Right ventricle myocardium inferior (tissue), 1 donor: Measurements from ENCODE around the gene LRRC8A. TPM values are rescaled to one million over a fixed set of nuclear protein-coding genes. Genes with fewer than 3 reads are reported as not detected.

Experiments
- ATAC-seq: fragments of 200-7000 bp; cut with Tn5 transposase; one replicate; pipeline ENCODE4 v1.9.1; 2020; ENCODE audit warnings: mild to moderate bottlenecking, moderate library complexity
- DNase-seq: peaks from one replicate; pipeline ENCODE4 v3.0.0; 2021; ENCODE audit errors: missing footprints
- intact Hi-C: fragments of 100-400 bp; cut with DNase I; formaldehyde crosslinking; loops from one replicate; pipeline ENCODE4 v1.11.0; 2022
- total RNA-seq: library from RNA; stranded (reverse); fragmentation: NEBNext Ultra II Directional; extraction: Animal tissue kit (Norgen Biotek cat#: 25700); gene quantifications from one replicate; pipeline ENCODE4 v1.2.1, GENCODE V29; 2021
- donor health status: DM: no; HTN: yes; CAD: no; lungs with severe emphysema.

The LRRC8A gene
- total RNA-seq, 1 donor from 2014 or later: 23.9 TPM

DNA sequence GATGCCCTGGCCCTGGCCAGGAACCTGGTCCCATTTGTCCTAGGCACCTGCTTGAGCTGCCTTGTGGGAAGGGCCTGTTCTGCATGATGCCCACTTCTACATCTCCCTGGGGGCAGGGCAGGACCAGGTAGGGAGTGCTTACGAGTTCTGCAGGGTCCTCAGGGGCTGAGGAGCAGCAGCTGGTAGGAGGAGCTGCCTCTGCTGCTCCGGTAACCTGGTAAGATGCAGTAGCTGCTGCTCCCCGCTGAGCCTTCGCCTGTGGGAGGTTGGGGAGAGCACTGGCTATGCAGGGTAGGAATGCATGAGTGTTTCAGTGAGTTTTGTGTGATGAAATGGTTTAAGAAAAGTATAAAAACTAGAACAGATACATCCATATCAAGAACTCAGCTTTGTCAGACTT, 13.6 kb downstream of the LRRC8A start:
- DNase-seq (no peak), ATAC-seq (no peak)
- intact Hi-C loops: no loop called here

DNA sequence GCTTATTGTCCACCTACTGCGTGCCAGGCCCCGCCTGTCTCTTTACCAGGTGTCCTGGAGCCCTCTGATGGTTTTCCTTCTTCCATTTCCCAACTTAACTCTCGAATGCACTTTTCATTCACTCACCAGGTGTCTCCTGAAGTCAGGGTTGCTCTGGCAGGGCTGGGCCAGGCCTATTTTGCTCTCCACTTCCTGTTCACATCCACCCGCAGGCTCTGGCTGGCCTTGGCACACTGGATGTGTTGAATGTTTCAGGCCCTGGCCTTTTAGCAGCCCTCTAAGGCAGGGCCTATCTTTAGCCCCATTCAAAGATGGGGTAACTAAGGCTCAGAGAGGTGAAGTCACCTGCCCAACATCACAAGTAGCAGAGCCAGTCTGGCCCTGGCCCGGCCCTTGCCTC, 16.4 kb downstream of the LRRC8A start:
- intact Hi-C loops: no loop called here
- DNase-seq (no peak), ATAC-seq (no peak)

DNA sequence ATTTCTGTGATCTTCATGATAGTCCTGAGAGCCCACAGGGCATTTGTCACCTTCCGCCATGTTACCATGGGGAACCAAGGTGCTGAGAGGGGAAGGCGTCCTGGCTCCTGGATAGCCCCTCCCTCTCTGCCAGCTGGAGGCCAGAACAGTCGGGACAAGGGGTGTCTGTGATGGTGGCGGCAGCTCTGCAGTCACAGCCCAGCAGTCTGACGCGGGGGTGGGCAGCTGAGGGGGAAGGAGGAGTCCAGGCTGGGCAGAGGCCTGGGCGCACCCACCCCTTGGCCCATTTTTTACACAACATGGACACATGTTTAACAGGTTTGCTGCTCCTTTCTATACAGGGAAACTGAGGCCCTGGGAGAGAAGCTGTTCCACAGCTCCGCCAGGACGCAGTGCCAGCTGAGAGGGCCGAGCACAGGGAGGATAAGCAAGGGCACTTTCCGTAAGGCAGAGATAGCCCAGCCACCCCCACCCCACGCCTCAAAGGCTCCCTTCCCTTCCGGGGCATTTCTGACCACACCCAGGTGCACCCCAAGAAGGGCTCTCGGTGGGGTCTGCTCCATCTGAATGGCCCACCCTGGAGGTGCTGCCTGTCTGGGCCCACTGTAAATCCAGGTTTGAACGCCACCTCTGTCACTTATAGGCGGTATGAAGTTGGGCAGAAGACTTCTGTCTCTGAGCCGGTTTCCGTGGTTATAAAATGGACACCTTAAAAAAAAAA, 17.1 kb downstream of the LRRC8A start:
- no peak for ATAC-seq
- no peak for DNase-seq
- intact Hi-C loops: no loop called here

DNA sequence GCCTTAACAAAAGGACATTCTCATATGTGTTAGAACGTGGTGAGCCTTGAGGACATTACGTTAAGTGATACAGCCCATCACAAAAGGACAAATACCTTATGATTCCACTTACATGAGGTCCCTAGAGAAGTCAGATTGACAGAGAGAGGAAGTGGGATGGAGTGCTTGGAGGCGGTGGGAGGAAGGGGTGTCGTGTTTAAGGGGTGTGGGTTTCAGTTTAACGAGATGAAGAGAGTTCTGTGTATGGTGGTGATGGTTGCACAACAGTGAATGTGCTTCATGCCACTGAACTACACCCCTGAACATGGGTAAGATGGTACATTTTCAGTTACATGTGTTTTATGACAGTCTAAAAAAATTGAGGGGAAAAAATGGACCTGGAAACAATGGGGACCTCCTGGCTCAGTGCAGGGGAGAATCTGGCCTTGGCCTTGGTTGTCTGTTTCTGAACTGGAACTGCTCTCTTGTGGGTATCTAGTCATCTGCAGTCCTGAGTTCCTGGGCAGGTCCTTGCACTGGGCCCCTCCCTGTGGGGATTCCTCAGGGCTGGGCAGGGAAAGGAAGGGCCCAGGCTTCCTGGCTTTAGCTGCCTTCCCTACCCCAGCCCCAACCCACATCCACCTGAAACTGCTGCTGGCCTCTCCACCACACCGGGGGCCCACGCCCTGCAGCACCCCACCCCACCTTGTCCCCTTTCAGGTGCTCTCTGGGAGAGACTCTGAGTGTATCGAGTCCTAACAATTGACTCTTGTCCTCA, 17.8 kb downstream of the LRRC8A start:
- DNase-seq (no peak), ATAC-seq (peak; percentile 21)
- intact Hi-C loops: no loop called here

DNA sequence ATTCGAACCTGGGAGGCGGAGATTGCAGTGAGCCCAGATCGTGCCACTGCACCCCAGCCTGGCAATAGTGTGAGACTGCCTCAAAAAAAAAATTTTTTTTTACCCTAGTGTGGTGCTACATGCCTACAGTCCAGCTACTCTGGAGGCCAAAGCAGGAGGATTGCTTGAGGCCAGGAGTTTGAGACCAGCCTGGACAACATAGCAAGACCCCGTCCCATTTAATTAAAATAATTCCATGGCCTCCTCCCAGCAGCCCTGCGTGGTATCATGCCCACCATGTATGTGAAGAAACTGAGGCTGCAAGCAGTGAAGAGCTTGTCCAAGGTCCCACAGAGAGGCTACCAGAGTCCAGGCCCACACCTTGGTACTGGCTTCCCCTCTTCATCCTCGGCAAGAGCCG, 19.4 kb downstream of the LRRC8A start:
- ATAC-seq (no peak), DNase-seq (no peak)
- intact Hi-C loops: no loop called here

DNA sequence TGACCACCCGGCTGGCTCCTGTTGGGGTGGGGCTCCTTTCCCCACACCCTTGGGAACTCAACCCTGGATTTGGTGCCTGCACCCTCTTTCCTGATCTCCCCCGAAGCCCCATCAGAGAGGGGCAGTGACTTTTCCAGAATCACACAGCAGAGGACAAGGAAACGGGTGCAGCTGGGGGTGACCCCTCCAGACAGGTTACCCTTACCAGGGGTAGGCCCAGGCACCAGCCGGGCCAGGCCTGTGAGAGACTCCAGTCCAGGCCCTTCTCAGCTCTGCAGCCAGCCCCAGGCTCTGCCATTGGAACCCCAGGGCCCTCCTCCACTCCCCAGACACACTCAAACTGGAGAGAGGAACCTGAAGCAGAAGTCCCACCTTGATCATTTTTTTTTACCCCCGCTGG, 19.9 kb downstream of the LRRC8A start:
- ATAC-seq: no peak

DNA sequence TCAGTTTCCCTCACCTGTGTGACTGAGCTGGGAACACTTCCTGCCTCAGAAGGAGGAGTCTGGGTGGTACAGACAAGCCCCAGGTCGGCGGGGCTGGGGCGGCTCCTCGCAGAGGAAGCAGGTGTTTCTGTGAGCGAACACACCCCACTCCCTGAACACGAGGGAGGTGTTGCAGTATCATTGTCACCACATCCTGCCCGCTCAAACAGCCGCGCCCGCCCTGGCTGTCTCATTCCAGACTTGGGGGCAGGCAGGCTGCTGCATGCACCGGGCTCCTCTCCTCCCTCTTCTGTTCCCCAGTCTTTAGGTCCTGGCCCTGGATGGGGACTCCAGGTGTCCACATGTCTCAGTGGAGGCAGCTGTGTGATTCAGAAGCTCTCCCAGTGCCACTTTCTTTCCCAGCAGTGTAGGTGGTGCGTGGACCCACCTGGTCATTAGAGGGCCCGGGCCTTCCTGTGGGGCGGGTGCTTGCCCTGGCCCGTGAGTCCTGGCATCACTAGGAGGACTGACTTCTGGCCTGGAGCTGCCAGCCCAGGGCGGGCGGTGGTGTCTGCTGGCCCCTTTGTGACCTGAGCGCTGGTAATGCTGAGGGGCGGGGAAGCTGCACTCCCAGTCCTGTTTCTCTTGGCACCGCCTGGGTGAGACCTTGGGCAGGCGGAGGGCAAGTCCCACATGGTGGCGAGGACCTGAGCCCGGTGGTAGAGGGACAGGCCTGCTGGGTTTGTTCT, 20.6 kb downstream of the LRRC8A start:
- DNase-seq (no peak), ATAC-seq (peak; percentile 32)
- intact Hi-C loops: loop anchor here (1.0 kb wide), 1 partner anchor 9 kb away; no protein-coding TSS in a partner anchor

More for the DNA sequence above, 19.9 kb downstream of the LRRC8A start:
- intact Hi-C loops: loop anchor here (1.0 kb wide), 1 partner anchor 9 kb away; no protein-coding TSS in a partner anchor
- no peak for DNase-seq

DNA sequence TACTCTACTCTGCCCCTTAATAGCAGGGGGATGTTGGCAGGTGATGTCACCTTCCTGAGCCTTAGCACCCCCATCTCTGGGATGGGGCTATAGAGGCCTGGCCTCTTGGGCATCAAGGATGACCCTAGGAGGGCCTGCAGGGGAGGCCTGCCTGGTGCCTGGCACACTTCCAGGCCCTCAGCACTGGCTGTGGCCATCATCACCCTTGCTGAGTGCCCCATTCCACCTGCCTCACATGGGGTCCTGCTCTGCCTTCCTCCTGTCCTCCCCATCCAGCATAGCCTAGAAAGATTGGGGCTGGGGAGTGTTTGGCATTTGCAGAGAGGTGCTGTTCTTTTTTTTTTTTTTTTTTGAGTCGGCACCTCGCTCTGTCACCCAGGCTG, 21.1 kb downstream of the LRRC8A start:
- intact Hi-C loops: no loop called here
- no peak for ATAC-seq

DNA sequence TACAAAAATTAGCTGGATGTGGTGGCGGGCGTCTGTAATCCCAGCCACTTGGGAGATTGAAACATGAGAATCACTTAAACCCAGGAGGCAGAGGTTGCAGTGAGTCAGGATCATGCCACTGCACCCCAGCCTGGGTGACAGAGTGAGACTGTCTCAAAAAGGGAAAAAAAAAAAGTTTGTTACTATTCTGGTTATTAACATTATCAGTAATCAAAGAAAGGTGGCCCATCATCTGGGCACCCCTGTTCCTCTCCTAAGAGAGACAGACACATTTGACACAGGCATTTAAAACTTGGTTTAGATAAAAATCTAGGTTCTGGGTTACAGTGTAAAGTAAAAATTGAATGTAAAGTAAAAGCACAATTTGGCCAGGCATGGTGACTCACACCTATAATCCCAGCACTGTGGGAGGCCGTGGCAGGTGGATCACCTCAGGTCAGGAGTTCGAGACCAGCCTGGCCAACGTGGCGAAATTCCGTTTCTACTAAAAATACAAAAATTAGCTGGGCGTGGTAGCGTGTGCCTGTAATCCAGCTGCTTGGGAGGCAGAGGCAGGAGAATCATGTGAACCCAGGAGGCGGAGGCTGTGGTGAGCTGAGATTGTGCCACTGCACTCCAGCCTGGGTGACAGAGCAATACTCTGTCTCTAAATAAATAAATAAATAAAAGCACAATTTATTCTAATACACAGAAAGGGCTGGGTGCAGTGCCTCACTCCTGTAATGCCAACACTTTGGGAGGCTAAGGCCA, 22.1 kb downstream of the LRRC8A start:
- intact Hi-C loops: no loop called here
- DNase-seq (no peak), ATAC-seq (no peak)

More for the DNA sequence above, 21.1 kb downstream of the LRRC8A start:
- DNase-seq: no peak

DNA sequence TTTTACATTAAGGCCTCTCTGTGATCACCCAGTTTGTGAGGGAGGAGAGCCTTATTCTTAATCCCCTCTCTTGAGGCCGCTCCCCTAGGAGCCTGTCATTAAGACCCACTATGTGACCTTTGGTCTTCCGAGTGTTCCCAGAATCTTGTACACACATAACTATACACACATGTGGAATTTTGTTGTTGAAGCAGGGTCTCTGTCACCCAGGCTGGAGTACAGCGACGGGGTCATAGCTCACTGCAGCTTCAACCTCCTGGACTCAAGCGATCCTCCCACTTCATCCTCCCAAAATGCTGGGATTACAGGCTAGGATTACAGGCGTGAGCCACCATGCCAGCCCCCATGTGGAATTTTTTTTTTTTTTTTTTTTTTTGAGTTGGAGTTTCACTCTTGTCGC, 24.0 kb downstream of the LRRC8A start:
- intact Hi-C loops: no loop called here
- DNase-seq (no peak), ATAC-seq (no peak)

DNA sequence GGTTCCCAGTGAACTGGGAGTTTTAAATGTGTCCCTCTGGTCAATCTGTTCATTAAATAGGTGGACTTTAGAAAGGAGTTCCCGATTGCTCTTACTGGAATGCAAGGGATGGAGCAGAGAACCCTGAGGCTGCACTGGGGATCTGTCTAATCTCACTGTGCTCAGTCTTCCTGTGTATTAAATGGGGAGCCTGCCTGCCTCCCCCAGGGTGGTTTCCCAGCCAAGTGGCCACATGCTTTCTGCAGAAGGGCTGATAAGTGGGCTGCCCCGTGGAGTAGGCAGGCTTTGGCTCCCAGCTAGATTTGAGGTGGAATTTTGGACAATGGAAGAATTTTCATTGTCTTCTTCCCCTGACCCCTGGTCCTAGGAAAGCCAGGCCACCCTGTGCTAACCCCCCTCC, 24.8 kb downstream of the LRRC8A start:
- intact Hi-C loops: no loop called here
- DNase-seq (no peak), ATAC-seq (no peak)

DNA sequence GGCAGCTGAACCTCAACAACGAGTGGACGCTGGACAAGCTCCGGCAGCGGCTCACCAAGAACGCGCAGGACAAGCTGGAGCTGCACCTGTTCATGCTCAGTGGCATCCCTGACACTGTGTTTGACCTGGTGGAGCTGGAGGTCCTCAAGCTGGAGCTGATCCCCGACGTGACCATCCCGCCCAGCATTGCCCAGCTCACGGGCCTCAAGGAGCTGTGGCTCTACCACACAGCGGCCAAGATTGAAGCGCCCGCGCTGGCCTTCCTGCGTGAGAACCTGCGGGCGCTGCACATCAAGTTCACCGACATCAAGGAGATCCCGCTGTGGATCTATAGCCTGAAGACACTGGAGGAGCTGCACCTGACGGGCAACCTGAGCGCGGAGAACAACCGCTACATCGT, 26.4 kb downstream of the LRRC8A start:
- DNase-seq (no peak), ATAC-seq (no peak)
- intact Hi-C loops: no loop called here

DNA sequence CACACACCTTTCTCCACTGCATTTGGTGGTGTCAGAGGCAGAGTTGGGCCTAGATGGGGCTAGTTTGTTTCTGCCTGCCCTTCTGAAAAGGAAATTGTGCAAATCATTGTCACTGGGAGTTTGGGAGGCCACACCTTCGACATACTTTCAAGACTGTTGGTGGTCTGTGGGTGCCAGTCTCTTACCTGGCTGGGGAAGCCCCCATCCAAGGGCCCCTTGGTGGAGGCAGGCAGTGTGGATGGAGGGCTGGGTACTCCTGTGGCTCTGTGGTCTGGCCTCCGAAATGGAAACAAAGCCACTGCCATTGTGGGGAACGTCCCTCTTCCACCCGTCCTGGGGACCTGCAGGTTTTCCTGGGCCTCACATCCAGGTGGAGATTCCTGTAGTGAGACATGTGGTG, 27.9 kb downstream of the LRRC8A start:
- intact Hi-C loops: no loop called here
- DNase-seq (no peak), ATAC-seq (no peak)

DNA sequence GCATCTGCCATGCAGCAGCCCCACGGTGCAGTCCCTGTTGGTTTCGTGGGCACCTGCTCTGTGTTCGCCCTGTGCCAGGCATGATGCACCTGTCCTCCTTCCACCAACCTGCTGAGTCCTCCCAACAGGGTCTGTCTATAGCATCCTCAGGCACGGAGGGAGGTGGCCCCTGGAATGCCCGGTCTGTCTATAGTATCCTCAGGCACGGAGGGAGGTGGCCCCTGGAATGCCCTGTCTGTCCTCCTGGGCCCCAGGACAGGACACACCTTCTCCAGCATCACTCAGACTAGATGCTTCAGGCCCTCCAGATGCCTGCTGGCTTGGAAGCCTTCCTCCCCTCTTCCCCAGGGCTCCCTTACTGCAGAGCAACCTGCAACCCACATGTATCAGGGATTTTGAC, 29.0 kb downstream of the LRRC8A start:
- ATAC-seq (no peak), DNase-seq (no peak)
- intact Hi-C loops: loop anchor here (1.0 kb wide), 1 partner anchor 9 kb away; no protein-coding TSS in a partner anchor

DNA sequence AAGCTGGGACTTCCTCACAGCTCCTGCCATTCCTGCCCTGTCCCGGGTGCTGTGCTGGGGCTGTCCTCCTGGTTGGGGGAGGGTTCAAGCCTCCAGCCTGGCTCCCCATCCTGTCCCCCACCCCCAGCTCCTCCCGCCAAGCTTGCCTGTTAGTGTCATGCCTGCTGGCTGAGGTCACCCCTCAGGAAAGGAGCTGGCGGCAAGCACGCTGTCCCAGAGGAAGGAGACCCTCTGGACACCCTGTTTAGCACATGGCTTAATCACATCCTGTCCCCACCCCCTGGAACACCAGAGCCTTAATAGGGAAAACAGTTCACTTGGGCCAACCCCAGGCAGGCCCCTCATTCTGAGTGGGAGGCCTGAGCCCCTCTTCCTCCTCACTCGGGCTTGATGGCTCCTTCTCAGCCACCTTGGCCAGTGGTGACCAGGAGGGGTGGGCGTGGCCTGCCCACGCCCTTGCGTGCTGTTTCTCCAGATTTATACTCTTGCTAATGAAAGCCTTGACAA, 29.6 kb downstream of the LRRC8A start:
- DNase-seq (peak; percentile 82), ATAC-seq (peak; percentile 58)
- intact Hi-C loops: loop anchor here (1.0 kb wide), 1 partner anchor 9 kb away; no protein-coding TSS in a partner anchor

DNA sequence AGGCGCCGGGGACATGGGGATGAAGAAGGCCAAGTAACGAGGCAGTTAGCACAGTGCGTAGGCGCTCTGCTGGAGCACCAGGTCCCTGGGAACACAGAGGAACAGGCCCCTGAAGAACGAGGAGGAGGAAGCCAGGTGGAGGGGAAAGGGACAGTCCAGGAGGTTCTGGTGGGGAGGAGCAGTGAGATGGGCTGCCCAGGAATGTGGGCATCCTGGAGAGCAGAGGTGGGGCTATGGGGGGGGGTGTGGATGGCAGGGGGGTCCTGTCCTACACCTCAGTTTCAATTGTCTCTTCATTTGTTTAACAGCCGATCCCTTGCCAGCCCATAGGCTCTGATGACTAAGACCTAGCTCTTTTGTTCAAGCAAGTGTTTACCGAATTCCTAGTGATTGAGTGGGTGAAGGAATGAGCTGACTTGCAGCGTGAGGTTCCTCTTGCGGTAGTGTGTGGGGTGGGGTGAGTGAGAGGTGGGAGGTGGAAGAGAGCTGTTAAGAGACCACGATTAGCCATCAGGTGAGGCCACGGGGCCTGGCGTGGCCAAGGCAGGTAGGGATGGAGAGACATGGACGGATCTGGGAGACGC, 30.4 kb downstream of the LRRC8A start:
- intact Hi-C loops: no loop called here
- ATAC-seq (no peak), DNase-seq (no peak)

DNA sequence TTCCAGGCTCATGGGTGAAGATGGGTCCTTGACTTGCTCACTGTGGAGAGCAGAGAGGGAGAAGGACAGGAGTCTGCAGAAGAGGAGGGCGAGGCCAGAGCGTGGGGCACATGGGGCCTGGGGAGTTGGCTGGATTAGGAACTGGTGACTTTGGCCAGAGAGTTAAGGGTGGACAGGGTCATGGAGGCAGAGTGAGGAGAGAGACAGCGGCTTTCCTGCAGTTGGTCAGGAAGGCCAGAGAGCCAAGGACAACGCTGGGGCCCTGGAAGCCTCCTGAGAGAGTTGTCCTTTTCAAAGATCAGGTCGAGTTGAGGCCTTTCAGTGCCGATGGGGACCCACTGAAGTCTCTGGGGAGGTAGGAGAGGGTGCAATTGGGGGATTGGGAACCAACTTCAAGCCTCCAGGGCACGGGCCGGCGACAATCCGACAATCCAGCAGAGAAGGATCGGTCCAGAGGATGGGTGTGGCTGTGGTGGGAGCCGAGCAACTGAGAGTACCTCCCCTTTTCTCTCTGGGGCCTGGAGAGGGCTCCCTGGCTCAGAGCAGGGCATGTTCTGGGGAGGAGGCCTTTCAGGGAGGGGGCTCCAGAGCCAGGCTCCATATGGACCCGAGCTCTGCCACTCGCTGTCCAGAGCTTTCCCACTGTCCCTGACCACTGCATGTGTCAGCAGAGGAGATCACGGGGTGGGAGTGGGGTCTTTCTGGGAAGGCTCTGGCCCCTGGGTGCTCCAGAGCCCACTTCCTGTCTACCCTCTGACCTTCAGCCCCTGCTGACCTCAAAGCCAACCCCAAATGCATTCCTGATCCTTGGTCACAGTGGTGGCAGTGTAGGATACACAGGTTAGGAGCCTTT, 31.3 kb downstream of the LRRC8A start:
- intact Hi-C loops: no loop called here
- DNase-seq (no peak), ATAC-seq (no peak)
